Measurements from ENCODE around the gene GOPC.

GRCh38 chr6:117514655-117515054, 87.7 kb downstream of the GOPC start:
- TF ChIP-seq TAF1 (IDR thresholded peaks at IDR 0.05; ENCODE audit: borderline replicate concordance, insufficient read depth, low read length) (no peak), POLR2AphosphoS5 (IDR thresholded peaks at IDR 0.05; ENCODE audit: low read depth, low read length) (no peak), REST (IDR thresholded peaks at IDR 0.05; ENCODE audit: insufficient read depth in 1 of 2, low read depth in 2 of 2, low read length in 2 of 2) (no peak)

All from PFSK-1 (cell line).